Activated T-helper 17 cell treated with anti-CD3 and anti-CD28 coated beads, Interleukin-2, amount 50 U/mL, for 72 hours (primary cell): ENCODE measurements around the gene SLC30A9. TPM values are rescaled to one million over a fixed set of nuclear protein-coding genes. Genes with fewer than 3 reads are reported as not detected.

ENCODE experiments used
- ATAC-seq: fragments of 150-1000 bp; cut with Tn5 transposase; replicated peaks from 2 replicates; pipeline ENCODE4 v1.10.0; 2021; ENCODE audit warnings: mild to moderate bottlenecking, moderate library complexity
- H3K27ac Mint-ChIP-seq: one replicate; pipeline ENCODE4 v1.8.0; 2022; ENCODE audit warnings: mixed read lengths
- H3K27me3 Mint-ChIP-seq: one replicate; pipeline ENCODE4 v1.8.0; 2022; ENCODE audit warnings: mixed read lengths
- H3K36me3 Mint-ChIP-seq: one replicate; pipeline ENCODE4 v1.8.0; 2022; ENCODE audit warnings: low read depth, mild to moderate bottlenecking, mixed read lengths
- H3K4me1 Mint-ChIP-seq: one replicate; pipeline ENCODE4 v1.8.0; 2022; ENCODE audit warnings: mixed read lengths
- H3K4me3 Mint-ChIP-seq: one replicate; pipeline ENCODE4 v1.8.0; 2022; ENCODE audit warnings: mild to moderate bottlenecking, mixed read lengths
- H3K9me3 Mint-ChIP-seq: one replicate; pipeline ENCODE4 v1.8.0; 2022; ENCODE audit warnings: mixed read lengths
- total RNA-seq, 2 donors: library from RNA; stranded (reverse); gene quantifications; one replicate each; pipeline ENCODE4 v1.2.3, GENCODE V29; 2022

SLC30A9 gene
- total RNA-seq, 2 donors from 2014 or later: 45.6 to 45.7 TPM

- Mint-ChIP-seq H3K9me3 (no peaks in the 10 kb centered on the region), H3K4me1 (no peaks in the 10 kb centered on the region), H3K27me3 (peaks cover 11% of the 10 kb centered on the region), H3K4me3 (no peak overlapping the region), H3K27ac (no peak overlapping the region), H3K36me3 (no peaks in the 10 kb centered on the region)
- ATAC-seq: no peak
Measured at GRCh38 chr4:42136371-42136770, 146.0 kb downstream of the SLC30A9 start.

Other genes with a start within 250 kb of the SLC30A9 start
- gene PHOX2B, start 241.8 kb upstream of the SLC30A9 start, total RNA-seq: not detected
- gene TMEM33, start 55.1 kb upstream of the SLC30A9 start, total RNA-seq: 10 to 100 TPM; 25.6 to 68.8 TPM
- gene DCAF4L1, start 8.8 kb upstream of the SLC30A9 start, total RNA-seq: under 1 TPM; 0.32 to 0.73 TPM
- under 1 TPM; 0.32 TPM for gene BEND4, start 162.1 kb downstream of the SLC30A9 start, total RNA-seq